K562 (cell line): ENCODE measurements around the gene HSDL1. TPM values are rescaled to one million over a fixed set of nuclear protein-coding genes. Genes with fewer than 3 reads are reported as not detected.

Experiments
- HMG20B ChIP-seq: fragments of 250-450 bp; sonication (Bioruptor Pico); IDR thresholded peaks from 2 replicates; pipeline ENCODE4 v1.5.0; 2021; ENCODE audit warnings: mild to moderate bottlenecking
- MAFF ChIP-seq: IDR thresholded peaks from 2 replicates; pipeline ENCODE4 v1.6.1; 2012; ENCODE audit warnings: low read length, improper control_type of control experiment
- MTA1 ChIP-seq: fragments of 450-650 bp; IDR thresholded peaks from 2 replicates; pipeline ENCODE4 v1.6.1; 2017; ENCODE audit warnings: borderline replicate concordance
- MYBL2 ChIP-seq, 2 experiments: fragments of 450-650 bp in 1 of 2; sonication (generic) in 1 of 2; formaldehyde crosslinking in 1 of 2; IDR thresholded peaks; 2 replicates each; pipeline versions ENCODE4 v1.6.1 to v1.8.1; 2017 to 2022; ENCODE audit warnings: borderline replicate concordance in 1 of 2, inconsistent platforms in 1 of 2, low read depth in 1 of 2, mild to moderate bottlenecking in 1 of 2, missing genetic modification reagents in 1 of 2, moderate library complexity in 1 of 2
- NR2C1 ChIP-seq, 2 experiments: fragments of 450-650 bp; IDR thresholded peaks; 2 replicates each; pipeline ENCODE4 v1.6.1; 2017; ENCODE audit warnings: mild to moderate bottlenecking in 2 of 2, antibody characterized with exemption in 1 of 2, inconsistent platforms in 1 of 2, missing compliant biosample characterization in 1 of 2, missing genetic modification characterization in 1 of 2
- STAT5B ChIP-seq: fragments of 250-450 bp; sonication (Bioruptor Pico); IDR thresholded peaks from 2 replicates; pipeline ENCODE4 v1.8.0; 2021; ENCODE audit warnings: mild to moderate bottlenecking, inconsistent platforms
- TAF9B ChIP-seq: fragments of 450-650 bp; IDR thresholded peaks from 2 replicates; pipeline ENCODE4 v1.6.1; 2018; ENCODE audit warnings: mild to moderate bottlenecking; ENCODE audit not compliant: partially characterized antibody
- TEAD4 ChIP-seq, 2 experiments: sonication (generic) in 1 of 2; formaldehyde crosslinking in 1 of 2; IDR thresholded peaks; 2 replicates each; pipeline versions ENCODE4 v1.6.1 to v1.8.0; 2012 to 2022; ENCODE audit warnings: borderline replicate concordance in 1 of 2, inconsistent platforms in 1 of 2, low read length in 1 of 2, mild to moderate bottlenecking in 1 of 2, missing genetic modification reagents in 1 of 2
- ZFPM2 ChIP-seq: fragments of 250-450 bp; sonication (Bioruptor Pico); IDR thresholded peaks from 2 replicates; pipeline ENCODE4 v1.5.1; 2022; ENCODE audit warnings: mild to moderate bottlenecking
- ZNF644 ChIP-seq: fragments of 200-800 bp; sonication (Bioruptor generic); IDR thresholded peaks from 2 replicates; pipeline ENCODE4 v1.6.1; 2016; ENCODE audit warnings: low read depth, missing genetic modification characterization, missing compliant biosample characterization
- polyA plus RNA-seq, 8 experiments: library from polyadenylated mRNA; depleted of rRNA in 4 of 8; stranded (reverse) in 5 of 8; unstranded in 3 of 8; fragments of >200 nt; fragmentation: Nextera tagmentation in 2 of 8; fragmentation: Illumina TruSeq in 1 of 8; extraction: Ambion mirVana in 2 of 8; extraction: Trizol in 1 of 8; gene quantifications; 2 replicates each; pipeline versions ENCODE4 v1.2.1 to v1.2.3, GENCODE V29; 2011 to 2014; ENCODE audit warnings: inconsistent platforms in 1 of 8, missing spikeins in 1 of 8
- total RNA-seq, 7 experiments: library from RNA; depleted of rRNA in 6 of 7; stranded (reverse); fragments of >200 nt in 6 of 7; fragmentation: Illumina TruSeq in 2 of 7; extraction: Trizol in 2 of 7; gene quantifications; 2 replicates each; pipeline versions ENCODE4 v1.2.1 to v1.2.3, GENCODE V29; 2011 to 2021; ENCODE audit warnings: low replicate concordance in 1 of 7
- TF ChIP-seq, protein P1 (sequence below): fragments of 450-650 bp; formaldehyde crosslinking; IDR thresholded peaks from 2 replicates; pipeline ENCODE4 v1.4.0; 2022; ENCODE audit warnings: missing genetic modification characterization
- TF ChIP-seq, protein P2 (sequence below), 2 experiments: fragments of 450-650 bp; IDR thresholded peaks; 2 replicates each; pipeline ENCODE4 v1.6.1; 2016; ENCODE audit warnings: mild to moderate bottlenecking in 2 of 2, borderline replicate concordance in 1 of 2, low read depth in 1 of 2, moderate library complexity in 1 of 2
- TF ChIP-seq, protein P3 (sequence below): fragments of 250-450 bp; sonication (Bioruptor Pico); IDR thresholded peaks from 2 replicates; pipeline ENCODE4 v1.8.0; 2021; ENCODE audit warnings: mild to moderate bottlenecking, moderate library complexity

Gene HSDL1
- total and polyA plus RNA-seq, 9 of the 15 experiments (the other 6 are each of a cell fraction or from before 2014, with no cell fraction given) = 14.8 to 41.2 (median 27.7) TPM

DNA sequence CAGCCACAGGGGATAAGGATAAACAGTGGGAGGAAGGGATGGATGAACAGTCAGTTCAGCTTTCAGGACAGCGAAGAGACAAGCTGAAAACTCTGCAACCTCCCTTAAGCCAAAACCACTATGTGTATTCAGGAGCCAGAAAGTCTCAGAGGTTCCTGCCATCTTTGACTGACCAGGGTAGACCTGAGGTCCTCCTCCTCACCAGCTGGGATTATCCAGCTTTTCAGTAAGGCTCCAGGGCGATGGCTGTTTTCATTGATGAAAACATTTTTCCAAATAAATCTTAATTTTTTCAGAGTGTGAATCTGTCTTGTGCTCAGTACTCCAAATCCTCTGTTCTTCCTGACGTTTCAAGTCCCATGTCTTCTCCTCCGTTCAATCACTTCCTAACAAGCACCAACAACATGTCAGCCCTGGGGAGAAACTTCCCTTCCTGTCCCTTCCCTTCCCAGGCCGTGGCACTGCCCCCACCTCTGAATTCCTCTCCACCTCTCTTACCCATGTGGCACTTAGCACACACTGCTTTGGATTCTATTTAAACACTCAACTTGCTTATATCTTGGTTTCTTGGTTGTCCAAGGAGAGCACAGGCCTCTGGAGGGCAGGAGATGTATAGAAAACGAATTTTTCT is 5.2 kb downstream of the HSDL1 start (continued):
- TF ChIP-seq, protein P1, sequence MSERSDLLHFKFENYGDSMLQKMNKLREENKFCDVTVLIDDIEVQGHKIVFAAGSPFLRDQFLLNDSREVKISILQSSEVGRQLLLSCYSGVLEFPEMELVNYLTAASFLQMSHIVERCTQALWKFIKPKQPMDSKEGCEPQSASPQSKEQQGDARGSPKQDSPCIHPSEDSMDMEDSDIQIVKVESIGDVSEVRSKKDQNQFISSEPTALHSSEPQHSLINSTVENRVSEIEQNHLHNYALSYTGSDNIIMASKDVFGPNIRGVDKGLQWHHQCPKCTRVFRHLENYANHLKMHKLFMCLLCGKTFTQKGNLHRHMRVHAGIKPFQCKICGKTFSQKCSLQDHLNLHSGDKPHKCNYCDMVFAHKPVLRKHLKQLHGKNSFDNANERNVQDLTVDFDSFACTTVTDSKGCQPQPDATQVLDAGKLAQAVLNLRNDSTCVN (CRISPR knock-in tag) = 0 out of 2 replicates have a peak, but pooled peaks have one; percentile 55
- TF ChIP-seq, protein P2, sequence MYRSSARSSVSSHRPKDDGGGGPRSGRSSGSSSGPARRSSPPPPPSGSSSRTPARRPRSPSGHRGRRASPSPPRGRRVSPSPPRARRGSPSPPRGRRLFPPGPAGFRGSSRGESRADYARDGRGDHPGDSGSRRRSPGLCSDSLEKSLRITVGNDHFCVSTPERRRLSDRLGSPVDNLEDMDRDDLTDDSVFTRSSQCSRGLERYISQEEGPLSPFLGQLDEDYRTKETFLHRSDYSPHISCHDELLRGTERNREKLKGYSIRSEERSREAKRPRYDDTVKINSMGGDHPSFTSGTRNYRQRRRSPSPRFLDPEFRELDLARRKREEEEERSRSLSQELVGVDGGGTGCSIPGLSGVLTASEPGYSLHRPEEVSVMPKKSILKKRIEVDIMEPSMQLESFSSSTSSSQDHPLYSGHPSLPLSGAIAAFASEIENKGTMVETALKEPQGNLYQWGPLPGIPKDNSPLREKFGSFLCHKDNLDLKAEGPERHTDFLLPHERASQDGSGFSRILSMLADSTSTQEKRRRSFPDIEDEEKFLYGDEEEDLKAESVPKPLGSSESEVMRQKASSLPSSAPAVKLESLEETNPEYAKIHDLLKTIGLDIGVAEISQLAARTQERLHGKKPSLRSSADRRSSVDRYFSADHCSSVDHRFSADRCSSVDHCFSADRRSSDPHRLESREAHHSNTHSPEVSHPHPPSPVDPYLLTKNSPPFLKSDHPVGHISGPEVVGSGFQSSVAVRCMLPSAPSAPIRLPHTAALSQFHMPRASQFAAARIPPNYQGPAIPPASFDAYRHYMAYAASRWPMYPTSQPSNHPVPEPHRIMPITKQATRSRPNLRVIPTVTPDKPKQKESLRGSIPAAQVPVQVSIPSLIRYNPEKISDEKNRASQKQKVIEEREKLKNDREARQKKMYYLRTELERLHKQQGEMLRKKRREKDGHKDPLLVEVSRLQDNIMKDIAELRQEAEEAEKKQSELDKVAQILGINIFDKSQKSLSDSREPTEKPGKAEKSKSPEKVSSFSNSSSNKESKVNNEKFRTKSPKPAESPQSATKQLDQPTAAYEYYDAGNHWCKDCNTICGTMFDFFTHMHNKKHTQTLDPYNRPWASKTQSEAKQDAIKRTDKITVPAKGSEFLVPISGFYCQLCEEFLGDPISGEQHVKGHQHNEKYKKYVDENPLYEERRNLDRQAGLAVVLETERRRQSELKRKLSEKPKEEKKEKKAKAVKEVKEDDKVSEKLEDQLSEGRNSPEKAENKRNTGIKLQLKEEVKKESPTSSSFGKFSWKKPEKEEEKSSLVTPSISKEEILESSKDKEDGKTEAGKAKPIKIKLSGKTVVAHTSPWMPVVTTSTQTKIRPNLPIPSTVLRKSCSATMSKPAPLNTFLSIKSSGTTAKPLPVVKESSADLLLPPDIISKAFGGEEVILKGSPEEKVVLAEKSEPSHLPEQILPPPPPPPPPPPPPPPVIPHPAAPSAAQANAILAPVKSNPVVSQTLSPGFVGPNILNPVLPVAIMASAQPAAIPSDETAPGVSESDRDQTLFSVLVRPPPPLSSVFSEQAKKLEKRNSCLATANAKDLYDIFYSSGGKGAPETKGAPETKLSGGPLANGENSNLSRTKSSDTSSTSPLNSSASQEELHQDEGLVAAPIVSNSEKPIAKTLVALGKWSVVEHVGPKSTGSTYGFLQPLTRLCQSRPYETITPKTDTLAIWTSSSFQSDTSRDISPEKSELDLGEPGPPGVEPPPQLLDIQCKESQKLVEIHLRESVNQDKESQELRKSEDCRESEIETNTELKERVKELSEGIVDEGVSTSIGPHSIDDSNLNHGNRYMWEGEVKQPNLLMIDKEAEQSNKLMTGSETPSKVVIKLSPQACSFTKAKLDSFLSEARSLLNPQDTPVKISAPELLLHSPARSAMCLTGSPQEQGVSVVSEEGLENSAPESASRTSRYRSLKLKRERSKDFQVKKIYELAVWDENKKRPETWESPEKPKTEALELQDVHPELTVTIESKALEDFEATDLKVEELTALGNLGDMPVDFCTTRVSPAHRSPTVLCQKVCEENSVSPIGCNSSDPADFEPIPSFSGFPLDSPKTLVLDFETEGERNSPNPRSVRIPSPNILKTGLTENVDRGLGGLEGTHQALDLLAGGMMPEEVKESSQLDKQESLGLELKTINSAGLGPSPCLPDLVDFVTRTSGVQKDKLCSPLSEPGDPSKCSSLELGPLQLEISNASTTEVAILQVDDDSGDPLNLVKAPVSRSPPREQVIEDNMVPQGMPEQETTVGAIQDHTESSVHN (IDR thresholded peaks at IDR 0.05; ENCODE audit: borderline replicate concordance in 1 of 2, low read depth in 1 of 2) = no peak; a peak in 1 of 4 replicates
- TF ChIP-seq MTA1 (peak; percentile 6; the same call in 1 of the 2 replicates), ZNF644 (tag) (no peak), TEAD4 (IDR thresholded peaks at IDR 0.05; ENCODE audit: low read length) (no peak), TEAD4 (CRISPR knock-in tag; IDR thresholded peaks at IDR 0.05; ENCODE audit: borderline replicate concordance) (no peak), HMG20B (CRISPR knock-in tag) (no peak), TAF9B (no peak), ZFPM2 (no peak), MYBL2 (IDR thresholded peaks at IDR 0.05; ENCODE audit: low read depth) (no peak), MYBL2 (CRISPR knock-in tag; IDR thresholded peaks at IDR 0.05; ENCODE audit: borderline replicate concordance) (no peak), MAFF (no peak), NR2C1 (IDR thresholded peaks at IDR 0.05) (no peak), NR2C1 (tag; IDR thresholded peaks at IDR 0.05) (no peak; the same call in 1 of the 2 replicates), STAT5B (CRISPR knock-in tag) (no peak)
- TF ChIP-seq, protein P3, sequence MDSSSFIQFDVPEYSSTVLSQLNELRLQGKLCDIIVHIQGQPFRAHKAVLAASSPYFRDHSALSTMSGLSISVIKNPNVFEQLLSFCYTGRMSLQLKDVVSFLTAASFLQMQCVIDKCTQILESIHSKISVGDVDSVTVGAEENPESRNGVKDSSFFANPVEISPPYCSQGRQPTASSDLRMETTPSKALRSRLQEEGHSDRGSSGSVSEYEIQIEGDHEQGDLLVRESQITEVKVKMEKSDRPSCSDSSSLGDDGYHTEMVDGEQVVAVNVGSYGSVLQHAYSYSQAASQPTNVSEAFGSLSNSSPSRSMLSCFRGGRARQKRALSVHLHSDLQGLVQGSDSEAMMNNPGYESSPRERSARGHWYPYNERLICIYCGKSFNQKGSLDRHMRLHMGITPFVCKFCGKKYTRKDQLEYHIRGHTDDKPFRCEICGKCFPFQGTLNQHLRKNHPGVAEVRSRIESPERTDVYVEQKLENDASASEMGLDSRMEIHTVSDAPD (CRISPR knock-in tag) = no peak
